ENCODE data around the gene TMEM127. TPM values are rescaled to one million over a fixed set of nuclear protein-coding genes. Genes with fewer than 3 reads are reported as not detected.

TMEM127 gene
- total RNA-seq, 4 donors from 2014 or later = 26.4 to 42.8 (median 29.9) TPM

- no peak for TF ChIP-seq CTCF (IDR thresholded peaks at IDR 0.05; ENCODE audit: low read depth)
Observed at GRCh38 chr2:96213379-96213778, 52.4 kb downstream of the TMEM127 start.

GRCh38 chr2:96212339-96212738 is 53.5 kb downstream of the TMEM127 start:
- TF ChIP-seq CTCF (IDR thresholded peaks at IDR 0.05; ENCODE audit: low read depth) = no peak

GRCh38 chr2:96209729-96210085 is 56.1 kb downstream of the TMEM127 start:
- no peak for TF ChIP-seq CTCF (IDR thresholded peaks at IDR 0.05; ENCODE audit: low read depth)

GRCh38 chr2:96209011-96209728 is 56.6 kb downstream of the TMEM127 start:
- no peak for TF ChIP-seq CTCF (IDR thresholded peaks at IDR 0.05; ENCODE audit: low read depth)

GRCh38 chr2:96208143-96209010 is 57.4 kb downstream of the TMEM127 start, which contains the start of gene STARD7:
TSS of gene STARD7 (minus strand) at chr2:96208827. CDS start at chr2:96208434, 393 bp downstream.
- TF ChIP-seq CTCF (IDR thresholded peaks at IDR 0.05; ENCODE audit: low read depth) = no peak

GRCh38 chr2:96207774-96208142 is 58.0 kb downstream of the TMEM127 start:
- TF ChIP-seq CTCF (IDR thresholded peaks at IDR 0.05; ENCODE audit: low read depth) = no peak

GRCh38 chr2:96207073-96207773 is 58.6 kb downstream of the TMEM127 start:
- TF ChIP-seq CTCF (IDR thresholded peaks at IDR 0.05; ENCODE audit: low read depth) = no peak
